Measurements from ENCODE around the gene CRCP.

The CRCP gene

DNA sequence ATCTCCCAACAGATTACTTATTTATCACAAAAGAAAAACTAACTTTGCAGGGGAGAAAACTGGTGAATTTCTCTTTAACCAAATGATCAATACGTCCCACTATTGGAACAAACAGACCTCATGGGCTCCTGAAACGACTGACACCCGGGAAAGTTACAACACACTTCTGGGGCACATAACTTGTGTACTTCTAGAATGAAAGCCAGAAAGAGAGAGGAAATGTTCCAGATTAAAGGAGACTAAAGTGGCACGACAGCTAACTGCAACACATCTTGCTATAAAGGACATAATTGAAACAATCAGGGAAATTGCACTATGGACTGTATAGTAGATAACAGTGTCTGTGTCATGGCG, 75.8 kb downstream of the CRCP start:
- no peak for DNase-seq

DNA sequence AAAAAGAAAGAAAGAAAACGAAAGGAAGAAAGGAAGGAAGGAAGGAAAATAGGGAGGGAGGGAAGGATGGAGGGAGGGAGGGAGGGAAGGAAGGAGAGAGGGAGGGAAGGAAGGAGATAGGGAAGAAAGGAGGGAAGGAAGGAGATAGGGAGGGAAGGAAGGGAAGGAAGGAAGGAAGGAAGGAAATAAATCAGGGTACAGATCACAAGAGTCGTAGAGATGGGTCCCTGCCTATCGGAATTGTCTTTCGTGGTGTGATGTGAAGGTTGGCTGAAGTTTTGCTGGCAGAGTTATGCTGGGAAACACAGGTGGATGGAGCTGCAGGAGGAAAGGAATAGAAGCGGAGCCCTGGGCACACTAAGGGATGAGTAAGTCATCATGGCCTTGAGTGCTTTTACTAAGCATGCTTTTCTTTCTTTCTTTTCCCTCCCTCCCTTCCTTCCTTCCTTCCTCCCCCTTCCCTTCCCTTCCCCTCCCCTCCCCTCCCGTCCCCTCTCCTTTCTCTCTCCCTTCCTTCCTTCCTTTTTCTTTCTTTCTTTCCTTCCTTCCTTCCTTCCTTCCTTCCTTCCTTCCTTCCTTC, 78.6 kb downstream of the CRCP start:
- no peak for DNase-seq

DNA sequence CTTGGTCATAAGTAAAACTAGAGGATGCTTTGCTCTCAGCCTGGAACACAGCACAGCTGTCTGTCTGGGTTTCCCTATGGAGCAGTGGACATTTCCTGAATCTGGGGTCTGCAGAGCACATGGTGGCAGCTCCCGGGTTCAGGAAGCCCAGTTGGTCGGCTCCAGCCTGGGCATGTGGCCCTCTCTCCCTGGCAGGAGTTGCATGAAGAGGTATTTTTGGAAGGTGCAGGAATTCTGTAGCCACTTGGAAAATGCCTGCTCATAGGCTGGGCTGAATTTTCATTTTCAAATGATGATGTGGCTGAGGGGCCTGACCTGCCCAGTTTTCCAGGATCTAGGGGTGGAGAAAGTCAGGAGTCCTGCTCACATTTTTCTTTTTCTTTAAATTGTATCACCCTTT, 83.8 kb downstream of the CRCP start:
- DNase-seq = no peak

DNA sequence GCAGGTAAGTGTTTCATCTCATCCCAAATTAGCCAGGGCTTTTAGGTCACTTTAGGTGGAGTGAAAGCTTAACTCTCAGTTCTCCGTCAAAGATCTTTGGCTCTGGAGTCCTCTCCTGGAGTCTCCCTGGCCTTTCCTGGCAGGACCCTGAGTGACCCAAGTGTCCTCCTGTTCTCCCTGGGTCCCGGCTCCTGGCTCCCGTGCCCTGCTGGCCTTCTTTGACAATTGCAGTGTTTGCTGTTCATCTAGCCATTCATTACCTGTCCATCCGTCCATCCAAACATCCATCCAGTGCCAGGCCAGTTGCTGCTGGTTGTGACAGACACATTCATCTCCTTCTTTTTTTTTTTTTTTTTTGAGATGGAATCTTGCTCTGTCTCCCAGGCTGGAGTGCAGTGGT, 84.3 kb downstream of the CRCP start:
- no peak for DNase-seq

DNA sequence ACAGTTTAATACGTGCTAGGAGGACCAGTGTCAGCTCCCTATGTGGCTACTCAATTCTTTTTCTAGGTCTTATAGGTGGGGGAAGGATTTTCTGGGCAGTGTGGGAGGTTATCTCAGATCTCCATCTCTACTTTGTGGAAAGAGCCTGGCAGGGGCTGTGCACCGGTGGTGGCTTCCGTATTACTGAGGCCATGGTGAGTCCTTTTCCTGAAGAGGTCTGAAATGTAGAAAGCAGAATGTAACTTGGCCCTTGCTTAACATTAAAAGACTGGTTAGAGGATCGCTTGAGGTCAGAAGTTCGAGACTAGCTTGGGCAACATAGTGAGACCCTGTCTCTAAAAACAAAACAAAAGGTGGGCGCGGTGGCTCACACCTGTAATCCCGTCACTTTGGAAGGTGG, 87.8 kb downstream of the CRCP start:
- DNase-seq = no peak
